H1 (cell line): ENCODE results near the gene SLC38A8. TPM values are rescaled to one million over a fixed set of nuclear protein-coding genes. Genes with fewer than 3 reads are reported as not detected.

Experiments
- CTCF ChIA-PET: fragments of 300-600 bp; sonication (Branson Sonifier 250); formaldehyde crosslinking; loops from one replicate; lab custom pipeline; 2021; ENCODE audit not compliant: partially characterized antibody; lab: Charles Lee
- POLR2A ChIA-PET: fragments of 300-600 bp; sonication (Branson Sonifier 250); formaldehyde crosslinking; loops from one replicate; lab custom pipeline; 2021; ENCODE audit warnings: inconsistent platforms; ENCODE audit not compliant: partially characterized antibody; lab: Charles Lee
- DNase-seq, 2 experiments: peaks; one replicate each; pipeline versions ENCODE4 v3.0.0 to v3.0.0-alpha.2; 2010 to 2022; ENCODE audit warnings: low spot score in 2 of 2, low read depth in 1 of 2, mixed read lengths in 1 of 2
- FAIRE-seq: peaks from 2 replicates; lab custom pipeline; 2011; peaks lifted over from hg19 to GRCh38; lab: Jason Lieb, UNC
- H2AFZ ChIP-seq: 2 replicates; pipeline ENCODE4 v1.8.1; 2012; ENCODE audit warnings: low read length, inconsistent platforms
- H2AK5ac ChIP-seq: 2 replicates; pipeline ENCODE4 v1.6.1; 2013; ENCODE audit warnings: low read depth, low read length
- H2BK120ac ChIP-seq: replicated peaks from 2 replicates; pipeline ENCODE3; 2013; ENCODE audit warnings: low read depth, low read length, inconsistent platforms
- H2BK12ac ChIP-seq: 2 replicates; pipeline ENCODE4 v1.6.1; 2013; ENCODE audit warnings: low read depth, low read length
- H2BK15ac ChIP-seq: 2 replicates; pipeline ENCODE4 v1.6.1; 2013; ENCODE audit warnings: low read length
- H2BK20ac ChIP-seq: 2 replicates; pipeline ENCODE4 v1.6.1; 2013; ENCODE audit warnings: low read length
- H2BK5ac ChIP-seq: 2 replicates; pipeline ENCODE4 v1.6.1; 2013; ENCODE audit warnings: low read depth, low read length
- H3K14ac ChIP-seq: 2 replicates; pipeline ENCODE4 v1.6.1; 2013; ENCODE audit warnings: inconsistent platforms; ENCODE audit not compliant: insufficient read length
- H3K18ac ChIP-seq: 2 replicates; pipeline ENCODE4 v1.6.1; 2013; ENCODE audit warnings: low read length; ENCODE audit errors: extremely low read depth
- H3K23ac ChIP-seq: 2 replicates; pipeline ENCODE4 v1.6.1; 2013; ENCODE audit warnings: inconsistent platforms; ENCODE audit not compliant: insufficient read length
- H3K23me2 ChIP-seq: 2 replicates; pipeline ENCODE4 v1.6.1; 2013; ENCODE audit warnings: low read depth, low read length
- H3K27ac ChIP-seq: 2 replicates; pipeline ENCODE4 v1.6.1; 2011; ENCODE audit warnings: low read depth, low read length, inconsistent platforms
- H3K27me3 ChIP-seq, 4 experiments: replicated peaks in 1 of 4; 1 replicate in 1 of 4; 2 replicates in 3 of 4; pipeline versions ENCODE4 v1.6.1 to v1.8.1; 2011 to 2013; ENCODE audit warnings: low read length in 3 of 4, mild to moderate bottlenecking in 3 of 4, inconsistent platforms in 2 of 4, mixed read lengths in 2 of 4, moderate library complexity in 1 of 4; ENCODE audit not compliant: control insufficient read depth in 3 of 4, insufficient read depth in 3 of 4; ENCODE audit errors: extremely low read depth in 1 of 4
- H3K36me3 ChIP-seq, 4 experiments: 2 replicates each; pipeline versions ENCODE4 v1.6.1 to v1.8.1; 2011 to 2013; ENCODE audit warnings: mild to moderate bottlenecking in 4 of 4, low read length in 3 of 4, moderate library complexity in 2 of 4, control low read depth in 1 of 4, inconsistent platforms in 1 of 4; ENCODE audit not compliant: insufficient read depth in 4 of 4, control insufficient read depth in 2 of 4
- H3K4ac ChIP-seq: replicated peaks from 2 replicates; pipeline ENCODE3; 2013; ENCODE audit warnings: low read length, low read depth, mixed read lengths, inconsistent platforms; ENCODE audit not compliant: insufficient read length
- H3K4me1 ChIP-seq, 4 experiments: replicated peaks in 1 of 4; 1 replicate in 1 of 4; 2 replicates in 3 of 4; pipeline versions ENCODE4 v1.6.1 to v1.8.1; 2011 to 2013; ENCODE audit warnings: low read length in 3 of 4, inconsistent platforms in 2 of 4, mixed read lengths in 1 of 4; ENCODE audit not compliant: insufficient read depth in 4 of 4, control insufficient read depth in 3 of 4
- H3K4me2 ChIP-seq, 2 experiments: 2 replicates each; pipeline versions ENCODE4 v1.6.1 to v1.8.1; 2011 to 2013; ENCODE audit warnings: low read depth in 2 of 2, low read length in 2 of 2, control low read depth in 1 of 2, inconsistent platforms in 1 of 2, mild to moderate bottlenecking in 1 of 2; ENCODE audit not compliant: insufficient read depth in 1 of 2
- H3K4me3 ChIP-seq, 4 experiments: fragments of 200-600, 300-600 bp in 1 of 4; sonication (generic), shearing (Covaris generic), sonication (Bioruptor Twin) in 1 of 4; 2 replicates each; pipeline versions ENCODE4 v1.5.1 to v1.8.1; 2011 to 2016; ENCODE audit warnings: low read length in 4 of 4, low read depth in 3 of 4, control low read depth in 2 of 4, inconsistent platforms in 2 of 4, mild to moderate bottlenecking in 2 of 4, mixed read lengths in 1 of 4, moderate library complexity in 1 of 4; ENCODE audit not compliant: insufficient read depth in 2 of 4; ENCODE audit errors: extremely low read depth in 1 of 4
- H3K56ac ChIP-seq: replicated peaks from 2 replicates; pipeline ENCODE3; 2013; ENCODE audit warnings: low read depth, mild to moderate bottlenecking, mixed read lengths, low read length, inconsistent platforms; ENCODE audit not compliant: insufficient read length
- H3K79me1 ChIP-seq: 2 replicates; pipeline ENCODE4 v1.6.1; 2013; ENCODE audit warnings: low read depth, low read length, control low read depth
- H3K79me2 ChIP-seq, 2 experiments: 2 replicates each; pipeline versions ENCODE4 v1.6.1 to v1.8.1; 2012 to 2013; ENCODE audit warnings: low read length in 2 of 2, mild to moderate bottlenecking in 2 of 2, inconsistent platforms in 1 of 2; ENCODE audit not compliant: insufficient read depth in 2 of 2, control insufficient read depth in 1 of 2
- H3K9ac ChIP-seq, 4 experiments: replicated peaks in 1 of 4; 1 replicate in 1 of 4; 2 replicates in 3 of 4; pipeline versions ENCODE4 v1.6.1 to v1.8.1; 2011 to 2013; ENCODE audit warnings: low read depth in 3 of 4, low read length in 3 of 4, control low read depth in 2 of 4, mild to moderate bottlenecking in 2 of 4, moderate library complexity in 2 of 4, inconsistent platforms in 1 of 4; ENCODE audit errors: extremely low read depth in 1 of 4
- H3K9me3 ChIP-seq, 2 experiments: 2 replicates each; pipeline versions ENCODE4 v1.6.1 to v1.8.1; 2012 to 2013; ENCODE audit warnings: mild to moderate bottlenecking in 2 of 2, moderate library complexity in 2 of 2, control low read depth in 1 of 2, inconsistent platforms in 1 of 2, low read depth in 1 of 2, low read length in 1 of 2, mixed read lengths in 1 of 2; ENCODE audit not compliant: insufficient read depth in 2 of 2
- H4K20me1 ChIP-seq, 2 experiments: replicated peaks in 1 of 2; 2 replicates each; pipeline versions ENCODE3 to v1.8.1; 2011 to 2013; ENCODE audit warnings: inconsistent platforms in 2 of 2, low read length in 2 of 2, mild to moderate bottlenecking in 1 of 2; ENCODE audit not compliant: insufficient read depth in 2 of 2, control insufficient read depth in 1 of 2
- H4K5ac ChIP-seq: 2 replicates; pipeline ENCODE4 v1.6.1; 2013; ENCODE audit warnings: low read length, low read depth, mixed read lengths, inconsistent platforms; ENCODE audit not compliant: insufficient read length
- H4K8ac ChIP-seq: 2 replicates; pipeline ENCODE4 v1.8.0; 2013; ENCODE audit warnings: mild to moderate bottlenecking, moderate library complexity, low read length, inconsistent platforms; ENCODE audit not compliant: insufficient read depth; ENCODE audit errors: extremely low read depth
- H4K91ac ChIP-seq: replicated peaks from 2 replicates; pipeline ENCODE3; 2013; ENCODE audit warnings: low read length, mixed read lengths, inconsistent platforms; ENCODE audit not compliant: insufficient read length
- MAFK ChIP-seq: IDR thresholded peaks from 2 replicates; pipeline ENCODE4 v1.6.1; 2012; ENCODE audit warnings: low read depth, mild to moderate bottlenecking, improper control_type of control experiment, low read length
- RBBP5 ChIP-seq: IDR thresholded peaks from 2 replicates; pipeline ENCODE4 v1.7.1; 2012; ENCODE audit warnings: low read depth, mild to moderate bottlenecking, inconsistent platforms, low read length, moderate library complexity, borderline replicate concordance
- WGBS, 2 experiments: shearing (Covaris generic) in 1 of 2; methylation state at CpG; one replicate each; pipeline versions ENCODE4 v1.1.6 to v1.1.7; 2013 to 2015; ENCODE audit warnings: low lambda C conversion rate in 2 of 2, mixed read lengths in 2 of 2, inconsistent platforms in 1 of 2, low coverage in 1 of 2, missing lambda C conversion rate in 1 of 2; ENCODE audit not compliant: insufficient replicate concordance in 2 of 2, insufficient coverage in 1 of 2, insufficient read length in 1 of 2; ENCODE audit errors: extremely low coverage in 1 of 2, missing lambda C conversion rate in 1 of 2; 5-methylcytosine and 5-hydroxymethylcytosine counted together
- polyA plus RNA-seq, 7 experiments: library from polyadenylated mRNA; depleted of rRNA in 3 of 7; stranded (reverse) in 5 of 7; unstranded in 2 of 7; fragments of >200 nt in 5 of 7; fragments of 200-250 nt in 2 of 7; gene quantifications; 1 replicate in 5 of 7; 2 replicates in 1 of 7; 4 replicates in 1 of 7; pipeline versions ENCODE4 v1.2.1 to v1.2.3, GENCODE V29; 2011 to 2013; ENCODE audit warnings: missing spikeins in 2 of 7, mixed read lengths in 2 of 7
- total RNA-seq: library from RNA; stranded (reverse); fragmentation: NEBNext Ultra II Directional; extraction: Animal tissue kit (Norgen Biotek cat#: 25700); gene quantifications from 2 replicates; pipeline ENCODE4 v1.2.1, GENCODE V29; 2021

Gene SLC38A8
- total and polyA plus RNA-seq, 2 of the 8 experiments (the other 6 are each of a cell fraction or from before 2014, with no cell fraction given) = 0.08 TPM; not detected in 1

DNA sequence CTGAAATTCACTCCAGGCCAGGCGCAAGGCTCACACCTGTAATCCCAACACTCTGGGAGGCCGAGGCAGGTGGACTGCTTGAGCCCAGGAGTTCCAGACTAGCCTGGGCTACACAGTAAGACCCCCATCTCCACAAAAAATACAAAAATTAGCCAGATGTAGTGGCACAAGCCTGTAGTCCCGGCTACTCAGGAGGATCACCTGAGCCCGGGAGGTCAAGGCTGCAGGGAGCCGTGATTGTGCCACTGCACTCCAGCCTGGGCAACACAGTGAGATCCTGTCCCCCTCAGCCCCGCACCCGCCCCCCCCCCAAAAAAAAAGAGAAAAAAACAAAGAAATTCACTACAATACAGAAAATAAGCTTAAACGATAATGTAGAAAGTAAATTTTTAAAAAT is 42.7 kb upstream of the SLC38A8 start:
- no peak overlapping the region for H4K5ac ChIP-seq
- no peak overlapping the region for H3K4me3 ChIP-seq
- H3K79me1 ChIP-seq = no peaks in the 10 kb centered on the region; the same call in 1 of the 2 replicates
- no peaks in the 10 kb centered on the region for H3K79me2 ChIP-seq
- H3K36me3 ChIP-seq = peaks cover 18 to 60% (median 42%) of the 10 kb centered on the region in 4 experiments; a peak in 7 of 8 replicates
- FAIRE-seq = no peak
- H3K23me2 ChIP-seq = no peaks in the 10 kb centered on the region
- no peak overlapping the region for H4K91ac ChIP-seq
- H2BK20ac ChIP-seq = no peak overlapping the region
- WGBS, 2 experiments = 79% methylated on average over 5 of the region's 8 CpGs; no CpG with 5 or more reads in 1 of the 2 experiments
- no peak overlapping the region for H3K56ac ChIP-seq
- H3K18ac ChIP-seq = no peak overlapping the region
- H3K14ac ChIP-seq = no peak overlapping the region
- no peak for DNase-seq
- H3K27ac ChIP-seq = no peak overlapping the region
- H3K9ac ChIP-seq = no peak overlapping the region
- no peak overlapping the region for H2BK15ac ChIP-seq
- H2BK12ac ChIP-seq = no peak overlapping the region
- H3K23ac ChIP-seq = no peak overlapping the region
- no peak overlapping the region for H3K4me2 ChIP-seq
- H3K4ac ChIP-seq = no peak overlapping the region
- no peaks in the 10 kb centered on the region for H3K9me3 ChIP-seq
- ChIA-PET CTCF (interaction anchor here (0.6 to 10.5 kb wide), 31 partner anchors 10 to 399 kb away, joined by 3 to 93 read pairs (median 5); partner anchors contain the start of gene ADAD2), POLR2A (interaction anchor here (1.0 to 1.2 kb wide), 2 partner anchors 31 to 91 kb away, joined by 4 read pairs; partner anchors contain the start of gene MBTPS1)
- no peak overlapping the region for H4K8ac ChIP-seq
- H4K20me1 ChIP-seq = peaks cover 0 to 8% of the 10 kb centered on the region in 2 experiments
- no peak overlapping the region for H2BK120ac ChIP-seq
- no peak overlapping the region for H2BK5ac ChIP-seq
- TF ChIP-seq RBBP5 (no peak), MAFK (no peak)
- H3K4me1 ChIP-seq = no peaks in the 10 kb centered on the region
- no peaks in the 10 kb centered on the region for H3K27me3 ChIP-seq
- no peak overlapping the region for H2AFZ ChIP-seq
- H2AK5ac ChIP-seq = no peak overlapping the region
